HG02678 (cell line): ENCODE results near the gene EPHB1.

Experiments used
- ATAC-seq: cut with Tn5 transposase; IDR thresholded peaks from one replicate; pipeline ENCODE4 v1.9.1; 2021; ENCODE audit warnings: mild to moderate bottlenecking, moderate library complexity; ENCODE audit not compliant: unreplicated experiment

EPHB1 gene

GRCh38 chr3:135147657-135148056 is 352.6 kb downstream of the EPHB1 start:
- ATAC-seq: no peak

- no peak for ATAC-seq
These were observed 353.4 kb downstream of the EPHB1 start for GRCh38 chr3:135148398-135149020.

GRCh38 chr3:135149707-135150681 is 354.9 kb downstream of the EPHB1 start:
- no peak for ATAC-seq

- ATAC-seq: no peak
These were observed 359.1 kb downstream of the EPHB1 start for GRCh38 chr3:135154186-135154585.

- ATAC-seq: no peak
These were observed 360.2 kb downstream of the EPHB1 start for GRCh38 chr3:135155228-135155627.

- ATAC-seq: no peak
These were observed 360.7 kb downstream of the EPHB1 start for GRCh38 chr3:135155791-135156190.

GRCh38 chr3:135157045-135157740 is 362.1 kb downstream of the EPHB1 start:
- ATAC-seq: no peak

GRCh38 chr3:135158520-135158919 is 363.5 kb downstream of the EPHB1 start:
- no peak for ATAC-seq

- no peak for ATAC-seq
These were observed 364.7 kb downstream of the EPHB1 start for GRCh38 chr3:135159681-135160247.

- no peak for ATAC-seq
These were observed 366.4 kb downstream of the EPHB1 start for GRCh38 chr3:135161425-135161824.

GRCh38 chr3:135163701-135164100 is 368.6 kb downstream of the EPHB1 start:
- ATAC-seq: no peak

- no peak for ATAC-seq
These were observed 370.2 kb downstream of the EPHB1 start for GRCh38 chr3:135165260-135165659.

GRCh38 chr3:135166266-135166825 is 371.3 kb downstream of the EPHB1 start:
- no peak for ATAC-seq

GRCh38 chr3:135168822-135169221 is 373.8 kb downstream of the EPHB1 start:
- ATAC-seq: no peak

GRCh38 chr3:135169651-135170050 is 374.6 kb downstream of the EPHB1 start:
- no peak for ATAC-seq

GRCh38 chr3:135170732-135171131 is 375.7 kb downstream of the EPHB1 start:
- no peak for ATAC-seq

GRCh38 chr3:135172191-135172869 is 377.3 kb downstream of the EPHB1 start:
- no peak for ATAC-seq

- no peak for ATAC-seq
These were observed 380.7 kb downstream of the EPHB1 start for GRCh38 chr3:135175728-135176277.

GRCh38 chr3:135176881-135177280 is 381.8 kb downstream of the EPHB1 start:
- ATAC-seq: no peak

GRCh38 chr3:135178566-135178965 is 383.5 kb downstream of the EPHB1 start:
- no peak for ATAC-seq
